ENCODE data around the gene CYLD.

CYLD gene

GRCh38 chr16:50812046-50812445, 70.2 kb downstream of the CYLD start:
- in situ Hi-C loops (cut with HindIII; ENCODE audit: low pct_ligation_motif_present, low sequenced_read_pairs): no loop called here
- Histone ChIP-seq H3K27ac (no peak overlapping the region), H3K27me3 (replicated peaks) (no peaks in the 10 kb centered on the region), H3K4me3 (ENCODE audit: low read depth, low read length) (no peak overlapping the region), H3K36me3 (replicated peaks) (no peaks in the 10 kb centered on the region)
- no peak for TF ChIP-seq CTCF (IDR thresholded peaks at IDR 0.05; ENCODE audit: low read depth, low read length, missing control alignments)
- DNase-seq: no peak

GRCh38 chr16:50812876-50813466, 71.1 kb downstream of the CYLD start:
- Histone ChIP-seq H3K27ac (no peak overlapping the region), H3K27me3 (replicated peaks) (no peaks in the 10 kb centered on the region), H3K36me3 (replicated peaks) (no peaks in the 10 kb centered on the region), H3K4me3 (ENCODE audit: low read depth, low read length) (no peak overlapping the region)
- in situ Hi-C loops (cut with HindIII; ENCODE audit: low pct_ligation_motif_present, low sequenced_read_pairs): no loop called here
- no peak for TF ChIP-seq CTCF (IDR thresholded peaks at IDR 0.05; ENCODE audit: low read depth, low read length, missing control alignments)
- DNase-seq: no peak

- TF ChIP-seq CTCF (IDR thresholded peaks at IDR 0.05; ENCODE audit: low read depth, low read length, missing control alignments): no peak
- Histone ChIP-seq H3K27ac (no peak overlapping the region), H3K4me3 (ENCODE audit: low read depth, low read length) (no peak overlapping the region), H3K27me3 (replicated peaks) (no peaks in the 10 kb centered on the region), H3K36me3 (replicated peaks) (no peaks in the 10 kb centered on the region)
- no peak for DNase-seq
- in situ Hi-C loops (cut with HindIII; ENCODE audit: low pct_ligation_motif_present, low sequenced_read_pairs): no loop called here
Observed at GRCh38 chr16:50814052-50814451, 72.2 kb downstream of the CYLD start.

GRCh38 chr16:50814541-50814940, 72.7 kb downstream of the CYLD start:
- no peak for TF ChIP-seq CTCF (IDR thresholded peaks at IDR 0.05; ENCODE audit: low read depth, low read length, missing control alignments)
- in situ Hi-C loops (cut with HindIII; ENCODE audit: low pct_ligation_motif_present, low sequenced_read_pairs): no loop called here
- Histone ChIP-seq H3K4me3 (ENCODE audit: low read depth, low read length) (no peak overlapping the region), H3K27me3 (replicated peaks) (no peaks in the 10 kb centered on the region), H3K27ac (no peak overlapping the region), H3K36me3 (replicated peaks) (no peaks in the 10 kb centered on the region)
- DNase-seq: no peak

GRCh38 chr16:50815382-50815781, 73.5 kb downstream of the CYLD start:
- no peak for TF ChIP-seq CTCF (IDR thresholded peaks at IDR 0.05; ENCODE audit: low read depth, low read length, missing control alignments)
- in situ Hi-C loops (cut with HindIII; ENCODE audit: low pct_ligation_motif_present, low sequenced_read_pairs): no loop called here

GRCh38 chr16:50816901-50817555, 75.1 kb downstream of the CYLD start:
- Histone ChIP-seq H3K27me3 (replicated peaks) (no peaks in the 10 kb centered on the region), H3K36me3 (replicated peaks) (no peaks in the 10 kb centered on the region), H3K4me3 (ENCODE audit: low read depth, low read length) (no peak overlapping the region), H3K27ac (no peak overlapping the region)
- TF ChIP-seq CTCF (IDR thresholded peaks at IDR 0.05; ENCODE audit: low read depth, low read length, missing control alignments): no peak
- DNase-seq: no peak
- in situ Hi-C loops (cut with HindIII; ENCODE audit: low pct_ligation_motif_present, low sequenced_read_pairs): no loop called here

More at GRCh38 chr16:50815382-50815781, 73.5 kb downstream of the CYLD start:
- Histone ChIP-seq H3K27ac (no peak overlapping the region), H3K4me3 (ENCODE audit: low read depth, low read length) (no peak overlapping the region), H3K27me3 (replicated peaks) (no peaks in the 10 kb centered on the region), H3K36me3 (replicated peaks) (no peaks in the 10 kb centered on the region)
- DNase-seq: no peak
